Endodermal cell (in vitro differentiated cells): ENCODE results near the gene SHH. TPM values are rescaled to one million over a fixed set of nuclear protein-coding genes. Genes with fewer than 3 reads are reported as not detected.

Experiments used
- DNase-seq: peaks from one replicate; pipeline ENCODE4 v3.0.0-alpha.2; 2017
- H3K27ac ChIP-seq: 2 replicates; pipeline ENCODE4 v1.5.1; 2013; ENCODE audit warnings: mild to moderate bottlenecking, low read depth, low read length, moderate library complexity
- H3K27me3 ChIP-seq: 2 replicates; pipeline ENCODE4 v1.6.1; 2013; ENCODE audit warnings: mild to moderate bottlenecking, low read length, moderate library complexity; ENCODE audit not compliant: insufficient read depth, control insufficient read depth, poor library complexity, severe bottlenecking
- H3K36me3 ChIP-seq: 2 replicates; pipeline ENCODE4 v1.7.0; 2013; ENCODE audit warnings: mild to moderate bottlenecking, low read length, moderate library complexity; ENCODE audit not compliant: control insufficient read depth, insufficient read depth
- H3K4me1 ChIP-seq: one replicate; pipeline ENCODE4 v1.7.0; 2013; ENCODE audit warnings: low read length; ENCODE audit not compliant: control insufficient read depth, insufficient read depth
- H3K4me3 ChIP-seq: 2 replicates; pipeline ENCODE4 v1.5.1; 2013; ENCODE audit warnings: mild to moderate bottlenecking, low read length, moderate library complexity
- H3K9ac ChIP-seq: 2 replicates; pipeline ENCODE4 v1.6.1; 2013; ENCODE audit warnings: mild to moderate bottlenecking, low read length, moderate library complexity; ENCODE audit not compliant: poor library complexity, severe bottlenecking; ENCODE audit errors: extremely low read depth
- H3K9me3 ChIP-seq: 2 replicates; pipeline ENCODE4 v1.6.1; 2013; ENCODE audit warnings: mild to moderate bottlenecking, low read length, moderate library complexity; ENCODE audit not compliant: control insufficient read depth
- H3K27ac Mint-ChIP-seq: 2 replicates; pipeline ENCODE4 v1.8.0; 2020; ENCODE audit warnings: mixed read lengths
- H3K27me3 Mint-ChIP-seq: 2 replicates; pipeline ENCODE4 v1.8.0; 2021; ENCODE audit warnings: mild to moderate bottlenecking, mixed read lengths; ENCODE audit not compliant: insufficient read depth
- H3K36me3 Mint-ChIP-seq: 2 replicates; pipeline ENCODE4 v1.8.0; 2020; ENCODE audit warnings: low read depth, mixed read lengths
- H3K4me1 Mint-ChIP-seq: 2 replicates; pipeline ENCODE4 v1.8.0; 2020; ENCODE audit warnings: mixed read lengths
- H3K4me3 Mint-ChIP-seq: 2 replicates; pipeline ENCODE4 v1.8.0; 2020; ENCODE audit warnings: mild to moderate bottlenecking, moderate library complexity, mixed read lengths
- H3K9me3 Mint-ChIP-seq: 2 replicates; pipeline ENCODE4 v1.8.0; 2020; ENCODE audit warnings: mild to moderate bottlenecking, mixed read lengths
- WGBS, 2 experiments: methylation state at CpG; one replicate each; pipeline versions ENCODE4 v1.1.5 to v1.1.7; 2013; ENCODE audit warnings: missing lambda C conversion rate in 2 of 2, mixed read lengths in 1 of 2; ENCODE audit not compliant: insufficient coverage in 1 of 2, insufficient read length in 1 of 2; 5-methylcytosine and 5-hydroxymethylcytosine counted together
- total RNA-seq, 2 donors: library from RNA; stranded (reverse); fragmentation: NEBNext Ultra II Directional in 1 of 2; extraction: Animal tissue kit (Norgen Biotek cat#: 25700) in 1 of 2; gene quantifications; 2 replicates in 1 of 2; 3 replicates in 1 of 2; pipeline ENCODE4 v1.2.1, GENCODE V29; 2021
- TF ChIP-seq, protein P1 (sequence below): fragments of 200-600 bp; sonication (generic); conservative IDR thresholded peaks from 2 replicates; pipeline ENCODE4 v1.5.0; 2021; ENCODE audit warnings: antibody characterized with exemption, mild to moderate bottlenecking

SHH gene
- total RNA-seq, 2 donors from 2014 or later: 0.99 to 1.6 TPM

- H3K27ac Mint-ChIP-seq: no peak overlapping the region
- no peak overlapping the region for H3K4me3 Mint-ChIP-seq
These were observed 23.1 kb downstream of the SHH start for GRCh38 chr7:155789001-155789725.

GRCh38 chr7:155788616-155789000 lies 23.7 kb downstream of the SHH start:
- no peaks in the 10 kb centered on the region for H3K9me3 ChIP-seq
- WGBS, 2 experiments: 92 to 94% methylated on average over 19 to 22 of the region's 22 CpGs
- Mint-ChIP-seq H3K36me3 (peaks cover 12% of the 10 kb centered on the region), H3K9me3 (peaks cover 9% of the 10 kb centered on the region), H3K27me3 (peaks cover 21% of the 10 kb centered on the region), H3K27ac (no peak overlapping the region), H3K4me3 (no peak overlapping the region), H3K4me1 (peaks cover 4% of the 10 kb centered on the region)
- H3K4me1 ChIP-seq: no peaks in the 10 kb centered on the region
- no peak overlapping the region for H3K27ac ChIP-seq
- H3K27me3 ChIP-seq: peaks cover 14% of the 10 kb centered on the region
- H3K36me3 ChIP-seq: no peaks in the 10 kb centered on the region
- no peak for DNase-seq
- TF ChIP-seq, protein P1, sequence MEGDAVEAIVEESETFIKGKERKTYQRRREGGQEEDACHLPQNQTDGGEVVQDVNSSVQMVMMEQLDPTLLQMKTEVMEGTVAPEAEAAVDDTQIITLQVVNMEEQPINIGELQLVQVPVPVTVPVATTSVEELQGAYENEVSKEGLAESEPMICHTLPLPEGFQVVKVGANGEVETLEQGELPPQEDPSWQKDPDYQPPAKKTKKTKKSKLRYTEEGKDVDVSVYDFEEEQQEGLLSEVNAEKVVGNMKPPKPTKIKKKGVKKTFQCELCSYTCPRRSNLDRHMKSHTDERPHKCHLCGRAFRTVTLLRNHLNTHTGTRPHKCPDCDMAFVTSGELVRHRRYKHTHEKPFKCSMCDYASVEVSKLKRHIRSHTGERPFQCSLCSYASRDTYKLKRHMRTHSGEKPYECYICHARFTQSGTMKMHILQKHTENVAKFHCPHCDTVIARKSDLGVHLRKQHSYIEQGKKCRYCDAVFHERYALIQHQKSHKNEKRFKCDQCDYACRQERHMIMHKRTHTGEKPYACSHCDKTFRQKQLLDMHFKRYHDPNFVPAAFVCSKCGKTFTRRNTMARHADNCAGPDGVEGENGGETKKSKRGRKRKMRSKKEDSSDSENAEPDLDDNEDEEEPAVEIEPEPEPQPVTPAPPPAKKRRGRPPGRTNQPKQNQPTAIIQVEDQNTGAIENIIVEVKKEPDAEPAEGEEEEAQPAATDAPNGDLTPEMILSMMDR: no peak
- H3K4me3 ChIP-seq: no peak overlapping the region
- no peak overlapping the region for H3K9ac ChIP-seq

More at GRCh38 chr7:155789001-155789725, 23.1 kb downstream of the SHH start:
- WGBS, 2 experiments: 92 to 95% methylated on average over 13 to 29 of the region's 29 CpGs
- no peak overlapping the region for H3K4me3 ChIP-seq
- no peaks in the 10 kb centered on the region for H3K36me3 ChIP-seq
- no peak overlapping the region for H3K27ac ChIP-seq
- Mint-ChIP-seq H3K9me3 (peaks cover 9% of the 10 kb centered on the region), H3K36me3 (peaks cover 6% of the 10 kb centered on the region), H3K4me1 (peaks cover 4% of the 10 kb centered on the region), H3K27me3 (peaks cover 22% of the 10 kb centered on the region)
- no peak for DNase-seq
- H3K9me3 ChIP-seq: no peaks in the 10 kb centered on the region
- H3K9ac ChIP-seq: no peak overlapping the region
- no peaks in the 10 kb centered on the region for H3K4me1 ChIP-seq
- H3K27me3 ChIP-seq: peaks cover 14% of the 10 kb centered on the region
- TF ChIP-seq, protein P1: no peak

DNA sequence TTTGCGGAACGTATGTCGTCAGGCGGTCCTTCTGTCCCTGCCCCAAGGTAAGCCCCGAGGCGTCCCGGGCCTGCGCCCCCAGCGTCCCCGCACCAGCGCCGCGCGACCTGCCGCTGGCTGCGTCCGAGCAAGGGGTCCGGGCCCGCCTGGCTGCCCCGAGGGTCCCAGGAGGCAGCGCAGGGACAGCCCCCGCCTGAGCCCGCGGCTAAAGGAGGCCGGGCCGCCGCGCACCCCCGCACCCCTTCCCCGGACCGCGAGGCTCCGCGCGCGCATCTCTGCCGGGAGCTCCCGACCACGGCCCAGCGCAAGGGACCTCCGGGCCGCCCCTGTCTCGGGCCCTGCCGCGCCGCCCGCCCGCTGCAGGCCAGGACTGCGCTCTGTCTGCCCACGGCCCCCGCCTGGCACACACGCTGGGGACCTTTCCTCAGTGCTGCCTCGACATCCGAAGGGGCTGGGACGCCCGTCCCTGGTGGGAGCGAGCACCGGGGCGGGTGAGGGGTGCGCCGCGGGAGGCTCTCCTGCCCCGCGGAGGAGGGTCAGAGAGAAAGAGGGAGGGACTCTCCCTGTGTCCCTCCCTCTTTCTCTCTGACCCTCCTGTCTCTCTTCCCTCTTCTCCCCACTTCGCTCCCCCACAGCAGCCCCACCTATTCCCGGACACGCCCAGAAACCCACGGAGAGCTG lies 25.0 kb downstream of the SHH start:
- Histone ChIP-seq H3K4me3 (peak overlapping the region; percentile 70), H3K36me3 (peaks cover 12% of the 10 kb centered on the region), H3K9ac (peak overlapping the region; percentile 33), H3K27ac (no peak overlapping the region), H3K9me3 (no peaks in the 10 kb centered on the region), H3K27me3 (peaks cover 14% of the 10 kb centered on the region), H3K4me1 (no peaks in the 10 kb centered on the region)
- Mint-ChIP-seq H3K27ac (no peak overlapping the region), H3K27me3 (peaks cover 21% of the 10 kb centered on the region), H3K4me1 (peaks cover 4% of the 10 kb centered on the region), H3K4me3 (peak overlapping the region; percentile 43), H3K36me3 (peaks cover 22% of the 10 kb centered on the region), H3K9me3 (peaks cover 9% of the 10 kb centered on the region)
- TF ChIP-seq, protein P1: no peak
- DNase-seq: peak; percentile 80
- WGBS, 2 experiments: 3 to 6% methylated on average over 29 to 68 of the region's 68 CpGs
